Lower leg skin (tissue), 4 donors: ENCODE results near the gene DTNA. TPM values are rescaled to one million over a fixed set of nuclear protein-coding genes. Genes with fewer than 3 reads are reported as not detected.

ENCODE experiments used
- DNase-seq, 2 donors: peaks; one replicate each; pipeline ENCODE4 v3.0.0-alpha.2; 2019; ENCODE audit warnings: low spot score in 2 of 2
- H3K4me3 ChIP-seq: fragments of 200-600 bp; sonication (generic); 2 replicates; pipeline ENCODE4 v1.5.1; 2017; ENCODE audit warnings: mild to moderate bottlenecking, low read depth; ENCODE audit not compliant: poor library complexity, severe bottlenecking
- POLR2A ChIP-seq, 2 donors: fragments of 450-650 bp; IDR thresholded peaks; one replicate each; pipeline ENCODE4 v1.6.1; 2016 to 2017; ENCODE audit warnings: antibody characterized with exemption in 2 of 2, mild to moderate bottlenecking in 1 of 2, moderate library complexity in 1 of 2
- WGBS, 2 donors: methylation state at CpG; one replicate each; pipeline ENCODE4 v1.1.5; 2018; 5-methylcytosine and 5-hydroxymethylcytosine counted together
- intact Hi-C: fragments of 100-400 bp; cut with DNase I; formaldehyde crosslinking; loops from one replicate; pipeline ENCODE4 v1.15.0; 2023; ENCODE audit warnings: low total_unique reads
- total RNA-seq, 4 donors: library from RNA; depleted of rRNA; stranded (reverse); fragments of >200 nt; gene quantifications; one replicate each; pipeline ENCODE4 v1.1.0, GENCODE V29; 2016
- TF ChIP-seq, protein P1 (sequence below), 3 donors: fragments of 450-650 bp; IDR thresholded peaks; one replicate each; pipeline ENCODE4 v1.5.1; 2016; ENCODE audit warnings: antibody characterized with exemption in 3 of 3, mild to moderate bottlenecking in 3 of 3, moderate library complexity in 2 of 3

Gene DTNA
- total RNA-seq, 4 donors from 2014 or later, result 3.3 to 8.0 (median 5.7) TPM

DNA sequence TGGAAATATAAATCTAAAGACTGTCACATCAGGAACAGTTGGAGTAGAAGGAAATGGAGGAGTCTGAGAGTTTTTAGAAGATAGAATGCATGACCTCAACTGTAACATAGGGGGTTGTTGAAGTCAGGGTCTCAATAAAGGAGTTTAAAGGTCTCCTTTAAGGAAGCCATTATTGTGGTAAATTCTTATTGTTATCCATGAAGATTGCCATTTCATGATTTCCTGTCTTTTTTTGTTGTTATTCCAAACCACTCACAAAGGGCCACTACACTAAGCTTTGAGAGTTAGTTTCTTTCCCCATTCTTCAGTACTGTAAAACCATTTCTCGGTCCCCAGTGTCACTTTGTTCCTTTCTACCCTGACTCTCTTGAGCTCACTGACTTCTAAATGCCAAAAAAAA, 134.0 kb downstream of the DTNA start:
- 91 to 95% methylated on average over 1 of the region's 1 CpG for WGBS, 2 donors
- no peak overlapping the region for H3K4me3 ChIP-seq
- no peak for DNase-seq
- intact Hi-C loops, result no loop called here
- TF ChIP-seq POLR2A (IDR thresholded peaks at IDR 0.05), result no peak
- TF ChIP-seq, protein P1, sequence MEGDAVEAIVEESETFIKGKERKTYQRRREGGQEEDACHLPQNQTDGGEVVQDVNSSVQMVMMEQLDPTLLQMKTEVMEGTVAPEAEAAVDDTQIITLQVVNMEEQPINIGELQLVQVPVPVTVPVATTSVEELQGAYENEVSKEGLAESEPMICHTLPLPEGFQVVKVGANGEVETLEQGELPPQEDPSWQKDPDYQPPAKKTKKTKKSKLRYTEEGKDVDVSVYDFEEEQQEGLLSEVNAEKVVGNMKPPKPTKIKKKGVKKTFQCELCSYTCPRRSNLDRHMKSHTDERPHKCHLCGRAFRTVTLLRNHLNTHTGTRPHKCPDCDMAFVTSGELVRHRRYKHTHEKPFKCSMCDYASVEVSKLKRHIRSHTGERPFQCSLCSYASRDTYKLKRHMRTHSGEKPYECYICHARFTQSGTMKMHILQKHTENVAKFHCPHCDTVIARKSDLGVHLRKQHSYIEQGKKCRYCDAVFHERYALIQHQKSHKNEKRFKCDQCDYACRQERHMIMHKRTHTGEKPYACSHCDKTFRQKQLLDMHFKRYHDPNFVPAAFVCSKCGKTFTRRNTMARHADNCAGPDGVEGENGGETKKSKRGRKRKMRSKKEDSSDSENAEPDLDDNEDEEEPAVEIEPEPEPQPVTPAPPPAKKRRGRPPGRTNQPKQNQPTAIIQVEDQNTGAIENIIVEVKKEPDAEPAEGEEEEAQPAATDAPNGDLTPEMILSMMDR (IDR thresholded peaks at IDR 0.05), result no peak

DNA sequence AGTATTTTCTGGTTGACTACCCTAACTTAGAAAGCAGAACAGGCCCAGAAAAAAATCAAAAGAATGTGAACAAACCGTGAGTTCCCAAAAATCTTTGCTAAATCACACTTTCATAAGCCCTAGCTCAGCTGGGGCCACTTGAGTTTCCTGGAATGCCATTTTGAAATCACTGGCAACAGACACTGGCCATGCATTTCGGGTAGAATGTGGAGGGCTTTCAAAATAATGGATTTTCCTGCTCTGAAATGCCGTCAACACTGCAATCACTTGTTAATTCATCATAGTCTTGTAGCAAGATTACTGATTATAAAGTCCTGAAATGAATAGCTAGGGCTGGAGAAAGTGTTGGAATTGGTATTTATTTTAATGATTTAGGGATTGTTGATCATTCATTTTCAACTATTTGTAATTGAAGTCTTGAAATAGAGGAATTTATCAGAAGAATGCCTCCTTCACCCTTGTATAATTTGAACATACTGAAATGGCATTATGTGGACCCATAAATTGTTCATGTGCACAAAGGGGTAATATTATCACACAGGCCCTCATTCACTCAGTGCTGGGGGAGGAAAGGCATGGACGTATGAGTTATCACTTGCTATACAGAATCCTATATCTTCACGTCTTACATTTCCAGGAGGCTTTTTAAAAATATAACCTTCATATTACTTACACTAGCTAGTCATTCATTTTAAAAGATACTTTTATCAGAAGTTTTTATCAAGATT, 134.8 kb downstream of the DTNA start:
- WGBS, 2 donors, result 83 to 89% methylated on average over 5 of the region's 5 CpGs
- intact Hi-C loops, result no loop called here
- H3K4me3 ChIP-seq, result no peak overlapping the region
- no peak for DNase-seq
- TF ChIP-seq, protein P1 (IDR thresholded peaks at IDR 0.05), result no peak
- TF ChIP-seq POLR2A (IDR thresholded peaks at IDR 0.05), result no peak

DNA sequence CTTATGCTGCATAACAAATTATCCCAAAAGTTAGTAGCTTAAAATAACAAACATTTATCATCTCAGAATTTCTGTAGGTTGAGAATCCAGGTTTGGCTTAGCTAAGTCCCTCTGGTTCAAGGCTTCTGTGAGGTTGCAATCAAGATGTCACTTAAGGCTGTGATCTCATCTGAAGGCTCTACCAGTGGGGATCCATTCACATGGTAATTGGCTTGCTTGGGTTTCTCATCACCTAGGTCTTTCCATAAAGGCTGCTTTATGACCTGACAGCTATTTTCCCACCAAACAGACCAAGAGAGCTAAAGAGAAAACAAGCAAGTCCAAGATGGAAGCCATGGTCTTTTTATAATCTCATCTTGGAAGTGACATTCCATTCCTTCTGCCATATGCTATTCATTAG, 137.3 kb downstream of the DTNA start:
- TF ChIP-seq, protein P1 (IDR thresholded peaks at IDR 0.05), result no peak
- no peak for TF ChIP-seq POLR2A (IDR thresholded peaks at IDR 0.05)
- intact Hi-C loops, result no loop called here
- DNase-seq, result no peak
- H3K4me3 ChIP-seq, result no peak overlapping the region

DNA sequence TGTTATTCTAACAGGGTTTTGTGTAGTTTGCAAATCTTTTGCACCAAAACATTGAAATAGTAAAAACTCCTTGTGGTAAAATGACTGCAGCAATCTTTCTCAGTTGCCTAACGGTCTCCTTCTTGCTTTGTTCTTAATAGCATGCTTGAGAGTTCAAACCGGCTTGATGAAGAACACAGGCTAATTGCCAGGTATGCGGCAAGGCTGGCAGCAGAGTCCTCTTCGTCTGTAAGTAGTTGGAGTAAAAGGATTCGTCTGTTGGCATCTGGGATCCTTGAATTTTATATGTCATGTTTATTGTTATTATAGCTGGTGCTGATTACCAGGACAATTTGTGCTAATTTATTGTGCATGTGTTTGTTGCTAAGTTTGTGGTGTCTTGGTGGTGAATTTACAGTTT, 138.1 kb downstream of the DTNA start:
- WGBS, 2 donors, result 31 to 33% methylated on average over 5 of the region's 5 CpGs
- TF ChIP-seq, protein P1 (IDR thresholded peaks at IDR 0.05), result no peak
- no peak for TF ChIP-seq POLR2A (IDR thresholded peaks at IDR 0.05)
- intact Hi-C loops, result no loop called here
- H3K4me3 ChIP-seq, result no peak overlapping the region
- DNase-seq, result no peak

DNA sequence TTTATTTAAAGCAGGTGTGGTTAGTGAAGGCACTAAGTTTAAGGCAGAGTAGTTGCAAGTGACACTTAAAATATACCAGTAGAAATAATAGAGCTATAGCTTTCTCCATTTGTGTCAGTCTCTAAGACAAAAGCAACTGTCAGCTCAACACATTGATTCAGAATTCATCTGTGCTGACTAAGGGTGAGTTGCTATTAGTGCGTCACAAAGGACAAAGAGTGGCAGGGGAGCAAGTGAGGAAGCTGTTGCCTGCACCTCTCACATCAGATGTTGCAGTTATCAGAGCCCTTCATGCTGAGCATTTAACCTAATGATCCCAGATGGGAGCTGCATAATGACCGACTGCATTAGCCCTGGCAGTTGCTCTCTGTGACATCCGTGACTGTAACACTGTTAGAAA, 138.6 kb downstream of the DTNA start:
- H3K4me3 ChIP-seq, result no peak overlapping the region
- TF ChIP-seq, protein P1 (IDR thresholded peaks at IDR 0.05), result no peak
- TF ChIP-seq POLR2A (IDR thresholded peaks at IDR 0.05), result no peak
- 77 to 86% methylated on average over 3 of the region's 3 CpGs for WGBS, 2 donors
- intact Hi-C loops, result no loop called here
- DNase-seq, result no peak

DNA sequence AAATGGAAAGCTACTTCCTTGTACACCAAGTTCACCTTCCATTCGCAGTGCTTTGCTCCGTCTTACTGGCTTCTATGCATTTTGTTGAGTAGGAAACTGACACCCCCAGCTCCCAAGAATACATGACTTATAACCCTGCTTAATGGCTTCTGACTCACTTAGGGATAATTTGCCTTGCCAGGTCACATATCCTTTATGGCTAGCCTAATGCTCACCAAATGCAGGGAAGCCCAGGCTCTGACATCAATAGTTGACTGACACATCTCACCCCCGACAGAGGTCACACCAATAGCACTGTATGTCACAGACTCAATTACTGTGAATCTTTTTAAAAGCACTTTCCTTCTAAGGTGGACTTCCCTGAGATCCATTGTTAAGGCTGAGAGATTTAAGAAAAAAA, 147.2 kb downstream of the DTNA start:
- TF ChIP-seq, protein P1 (IDR thresholded peaks at IDR 0.05), result no peak
- TF ChIP-seq POLR2A (IDR thresholded peaks at IDR 0.05), result no peak
- no peak overlapping the region for H3K4me3 ChIP-seq
- DNase-seq, result no peak
- 84 to 86% methylated on average over 3 of the region's 3 CpGs for WGBS, 2 donors
- intact Hi-C loops, result no loop called here
